ENCODE results near the gene NALCN.
A peak's percentile ranks its signal among the peaks of the same experiment; 100 is the strongest.

Gene NALCN

GRCh38 chr13:101049166-101049850 is 367.0 kb downstream of the NALCN start:
- no peaks in the 10 kb centered on the region for H3K36me3 Mint-ChIP-seq
- peaks cover 7% of the 10 kb centered on the region for H3K9me3 Mint-ChIP-seq
- H3K4me3 Mint-ChIP-seq, result no peak overlapping the region
- H3K4me1 Mint-ChIP-seq, result no peaks in the 10 kb centered on the region
- no peak for ATAC-seq
- DNase-seq (ENCODE audit: low spot score in 2 of 2), result no peak
- H3K27ac Mint-ChIP-seq, result no peak overlapping the region

- Mint-ChIP-seq H3K4me1 (no peaks in the 10 kb centered on the region), H3K4me3 (no peak overlapping the region), H3K27ac (no peak overlapping the region), H3K9me3 (peaks cover 14% of the 10 kb centered on the region), H3K36me3 (no peaks in the 10 kb centered on the region)
- ATAC-seq, result no peak
- no peak for DNase-seq (ENCODE audit: low spot score in 2 of 2)
These were observed 379.8 kb downstream of the NALCN start for GRCh38 chr13:101036546-101036945.

DNA sequence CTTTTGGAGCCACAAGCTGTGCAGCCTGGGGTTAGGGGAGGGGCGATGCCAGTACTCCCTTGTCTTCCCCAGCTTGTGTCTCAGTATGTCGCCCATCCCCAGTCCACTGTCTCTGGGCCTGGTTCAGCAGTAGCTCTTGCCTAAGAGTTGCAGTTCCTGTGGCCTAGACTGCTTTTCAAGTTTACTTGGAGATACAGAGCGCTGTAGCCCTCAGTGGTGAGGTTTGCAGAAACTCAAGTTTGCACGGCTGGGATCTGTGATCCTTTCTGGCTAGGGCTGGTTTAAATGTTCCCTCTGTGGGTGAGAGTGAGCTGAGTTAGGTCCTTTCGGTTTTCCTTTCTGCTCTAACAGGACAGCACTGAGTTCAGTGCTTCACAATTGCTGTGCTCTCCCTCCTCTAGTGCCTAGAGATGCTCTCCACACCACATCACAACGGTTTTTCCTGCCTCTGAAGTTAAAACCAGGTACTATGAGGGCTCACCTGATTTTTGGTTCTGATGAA is 381.1 kb downstream of the NALCN start:
- DNase-seq (ENCODE audit: low spot score in 2 of 2) (no peak), ATAC-seq (no peak)
- Mint-ChIP-seq H3K4me1 (no peaks in the 10 kb centered on the region), H3K27ac (no peak overlapping the region), H3K9me3 (peaks cover 10% of the 10 kb centered on the region), H3K4me3 (no peak overlapping the region), H3K36me3 (no peaks in the 10 kb centered on the region)

GRCh38 chr13:101026736-101027398 is 389.4 kb downstream of the NALCN start:
- Mint-ChIP-seq H3K4me3 (no peak overlapping the region), H3K4me1 (no peaks in the 10 kb centered on the region), H3K9me3 (peaks cover 3% of the 10 kb centered on the region), H3K27ac (no peak overlapping the region), H3K36me3 (no peaks in the 10 kb centered on the region)
- no peak for ATAC-seq
- DNase-seq (ENCODE audit: low spot score in 2 of 2), result no peak

- no peak overlapping the region for H3K27ac Mint-ChIP-seq
- ATAC-seq (no peak), DNase-seq (ENCODE audit: low spot score in 2 of 2) (no peak)
- H3K9me3 Mint-ChIP-seq, result peaks cover 2% of the 10 kb centered on the region
- no peaks in the 10 kb centered on the region for H3K36me3 Mint-ChIP-seq
- H3K4me1 Mint-ChIP-seq, result no peaks in the 10 kb centered on the region
- no peak overlapping the region for H3K4me3 Mint-ChIP-seq
These were observed 390.0 kb downstream of the NALCN start for GRCh38 chr13:101026328-101026727.

DNA sequence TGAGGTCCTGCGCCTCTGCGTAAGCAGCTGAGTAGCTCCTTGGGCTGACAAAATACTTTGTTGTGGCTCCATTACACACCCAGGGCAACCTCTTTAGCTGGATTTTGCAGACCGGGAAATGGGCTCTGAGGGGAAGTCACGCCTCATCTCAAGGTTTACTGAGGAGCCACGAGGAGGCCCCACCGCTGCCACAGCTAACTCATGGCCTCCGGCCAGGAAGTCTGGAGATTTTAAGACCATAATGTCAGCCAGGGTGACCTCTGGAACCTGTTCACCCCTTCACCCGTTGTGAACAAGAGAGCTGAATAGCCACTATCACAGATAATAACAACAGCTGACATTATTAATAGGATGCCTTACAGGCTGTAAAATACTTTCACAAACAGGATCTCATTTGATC is 390.4 kb downstream of the NALCN start:
- no peak for DNase-seq (ENCODE audit: low spot score in 2 of 2)
- no peak for ATAC-seq
- H3K27ac Mint-ChIP-seq, result no peak overlapping the region
- H3K9me3 Mint-ChIP-seq, result peaks cover 2% of the 10 kb centered on the region
- no peak overlapping the region for H3K4me3 Mint-ChIP-seq
- H3K4me1 Mint-ChIP-seq, result no peaks in the 10 kb centered on the region
- H3K36me3 Mint-ChIP-seq, result no peaks in the 10 kb centered on the region

GRCh38 chr13:101025519-101025918 is 390.8 kb downstream of the NALCN start:
- no peaks in the 10 kb centered on the region for H3K9me3 Mint-ChIP-seq
- H3K4me3 Mint-ChIP-seq, result no peak overlapping the region
- no peak overlapping the region for H3K27ac Mint-ChIP-seq
- ATAC-seq (no peak), DNase-seq (ENCODE audit: low spot score in 2 of 2) (no peak)
- no peaks in the 10 kb centered on the region for H3K4me1 Mint-ChIP-seq
- no peaks in the 10 kb centered on the region for H3K36me3 Mint-ChIP-seq

DNA sequence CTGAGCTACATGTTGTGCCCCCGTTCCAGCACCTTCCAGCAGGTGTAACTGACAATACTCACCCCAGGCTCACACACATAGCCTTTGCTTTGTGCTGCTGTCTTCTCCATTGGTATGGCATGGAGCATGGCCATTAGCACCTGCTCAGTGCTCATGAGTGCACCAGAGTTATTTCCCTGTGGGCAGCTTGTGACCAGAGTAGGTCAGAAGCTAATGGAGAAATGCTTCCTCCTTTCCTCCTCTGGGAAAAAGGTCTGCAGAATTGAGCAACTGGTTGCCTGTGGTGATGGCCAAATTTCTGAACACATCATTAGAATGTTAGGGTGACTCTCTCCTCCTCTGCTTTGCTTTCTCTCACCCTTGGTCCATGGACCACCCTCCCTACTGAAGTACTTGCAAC is 397.2 kb downstream of the NALCN start:
- Mint-ChIP-seq H3K36me3 (no peaks in the 10 kb centered on the region), H3K27ac (no peak overlapping the region), H3K9me3 (no peaks in the 10 kb centered on the region), H3K4me1 (no peaks in the 10 kb centered on the region), H3K4me3 (no peak overlapping the region)
- no peak for ATAC-seq
- no peak for DNase-seq (ENCODE audit: low spot score in 2 of 2)

DNA sequence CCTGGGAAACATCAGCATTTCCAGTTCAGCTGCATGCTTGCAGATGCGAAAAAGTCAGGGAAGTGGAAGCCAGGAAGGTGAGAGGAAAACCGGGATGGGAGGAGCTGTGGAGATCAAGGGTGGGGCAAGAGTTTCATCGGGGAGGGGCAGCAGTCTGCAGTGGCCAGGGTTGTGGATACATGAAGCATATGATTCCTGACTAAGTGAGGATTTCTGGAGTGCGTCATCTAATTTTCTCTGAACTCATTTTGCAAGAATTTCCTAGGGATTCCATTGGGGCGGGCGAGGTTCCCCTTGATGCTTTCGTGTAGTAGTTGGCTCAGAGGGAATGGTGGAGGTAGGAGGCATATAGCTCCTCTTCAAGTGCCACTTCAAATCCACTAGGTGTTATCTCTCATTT is 397.6 kb downstream of the NALCN start:
- Mint-ChIP-seq H3K27ac (no peak overlapping the region), H3K4me1 (no peaks in the 10 kb centered on the region), H3K9me3 (no peaks in the 10 kb centered on the region), H3K4me3 (no peak overlapping the region), H3K36me3 (no peaks in the 10 kb centered on the region)
- no peak for ATAC-seq
- no peak for DNase-seq (ENCODE audit: low spot score in 2 of 2)

GRCh38 chr13:101017123-101017872 is 399.0 kb downstream of the NALCN start:
- H3K36me3 Mint-ChIP-seq, result no peaks in the 10 kb centered on the region
- no peak overlapping the region for H3K4me3 Mint-ChIP-seq
- no peak for ATAC-seq
- H3K9me3 Mint-ChIP-seq, result no peaks in the 10 kb centered on the region
- no peak overlapping the region for H3K27ac Mint-ChIP-seq
- DNase-seq (ENCODE audit: low spot score in 2 of 2), result no peak
- H3K4me1 Mint-ChIP-seq, result no peaks in the 10 kb centered on the region

- H3K4me1 Mint-ChIP-seq, result no peaks in the 10 kb centered on the region
- H3K27ac Mint-ChIP-seq, result no peak overlapping the region
- no peak for DNase-seq (ENCODE audit: low spot score in 2 of 2)
- no peaks in the 10 kb centered on the region for H3K36me3 Mint-ChIP-seq
- no peak for ATAC-seq
- H3K9me3 Mint-ChIP-seq, result no peaks in the 10 kb centered on the region
- no peak overlapping the region for H3K4me3 Mint-ChIP-seq
These were observed 399.8 kb downstream of the NALCN start for GRCh38 chr13:101016475-101016874.

DNA sequence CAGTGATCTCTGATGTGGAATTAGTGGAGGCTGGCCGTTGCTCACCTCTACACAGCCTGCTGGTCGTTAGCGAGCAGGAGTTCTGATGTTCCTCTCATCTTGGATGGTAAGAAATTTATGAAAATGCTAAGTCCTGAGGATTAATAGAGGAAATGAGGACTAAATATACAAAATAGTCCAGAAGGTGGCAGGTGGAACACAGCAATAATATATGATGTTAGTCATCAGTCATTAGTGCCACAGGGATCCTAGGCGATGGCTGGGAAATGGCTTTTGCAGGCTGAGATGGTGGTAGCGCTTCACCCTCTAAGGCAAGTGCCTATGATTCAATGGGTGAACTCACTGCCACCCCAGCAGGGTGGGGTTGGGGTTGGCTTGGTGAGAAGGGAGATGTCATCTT is 403.1 kb downstream of the NALCN start:
- Mint-ChIP-seq H3K4me3 (no peak overlapping the region), H3K27ac (no peak overlapping the region), H3K9me3 (no peaks in the 10 kb centered on the region), H3K36me3 (no peaks in the 10 kb centered on the region), H3K4me1 (no peaks in the 10 kb centered on the region)
- ATAC-seq (no peak), DNase-seq (ENCODE audit: low spot score in 2 of 2) (no peak)

DNA sequence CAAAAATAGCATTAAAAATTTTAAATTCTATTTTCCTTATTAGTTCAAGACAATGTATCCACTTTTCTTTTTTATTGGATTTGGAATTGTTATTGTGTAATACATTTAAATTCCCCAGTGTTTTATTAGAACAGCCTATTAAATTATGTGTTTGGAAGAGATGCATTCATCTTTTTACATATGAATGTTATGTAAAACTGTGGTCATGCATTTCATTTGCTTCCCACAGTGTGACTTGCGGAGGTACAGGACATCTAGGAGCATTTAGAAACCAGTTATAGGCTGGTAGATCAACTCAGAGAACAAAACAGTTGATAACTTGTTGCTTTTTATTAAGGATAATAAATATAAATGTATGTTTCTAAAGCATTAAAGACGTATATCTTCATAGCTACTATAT is 406.2 kb downstream of the NALCN start:
- H3K4me1 Mint-ChIP-seq, result no peaks in the 10 kb centered on the region
- no peaks in the 10 kb centered on the region for H3K36me3 Mint-ChIP-seq
- H3K4me3 Mint-ChIP-seq, result no peak overlapping the region
- H3K27ac Mint-ChIP-seq, result no peak overlapping the region
- DNase-seq (ENCODE audit: low spot score in 2 of 2) (no peak), ATAC-seq (no peak)
- no peaks in the 10 kb centered on the region for H3K9me3 Mint-ChIP-seq

DNA sequence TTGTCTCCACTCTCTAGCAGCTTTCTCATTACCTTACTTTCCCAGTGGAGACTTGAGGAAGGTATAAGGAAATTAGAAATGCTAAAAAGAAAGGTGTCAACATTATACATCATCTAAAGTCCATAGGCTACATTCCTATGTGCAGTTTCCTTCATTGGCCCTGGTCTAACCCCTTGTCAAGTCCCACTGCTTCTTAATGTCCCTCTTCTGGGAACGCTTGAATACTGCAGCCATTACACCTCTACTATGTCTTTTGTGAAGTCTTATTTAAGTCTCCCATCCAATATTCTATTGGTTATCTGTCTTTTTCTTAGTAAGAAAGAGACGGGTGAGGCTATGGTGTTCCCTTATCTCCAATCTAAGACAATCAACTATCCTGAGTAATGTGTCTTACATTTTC is 409.1 kb downstream of the NALCN start:
- H3K4me1 Mint-ChIP-seq, result no peaks in the 10 kb centered on the region
- H3K9me3 Mint-ChIP-seq, result no peaks in the 10 kb centered on the region
- DNase-seq (ENCODE audit: low spot score in 2 of 2) (no peak), ATAC-seq (peak; percentile 32)
- H3K36me3 Mint-ChIP-seq, result no peaks in the 10 kb centered on the region
- no peak overlapping the region for H3K4me3 Mint-ChIP-seq
- no peak overlapping the region for H3K27ac Mint-ChIP-seq
